Hepatocyte (in vitro differentiated cells): ENCODE results near the gene C1QTNF2. TPM values are rescaled to one million over a fixed set of nuclear protein-coding genes. Genes with fewer than 3 reads are reported as not detected.

Experiments
- DNase-seq: peaks from one replicate; pipeline ENCODE4 v3.0.0-alpha.2; 2016; ENCODE audit warnings: low spot score
- H2AFZ ChIP-seq: fragments of 200-600 bp; sonication (generic); 2 replicates; pipeline ENCODE4 v1.6.0; 2016; ENCODE audit warnings: antibody characterized with exemption, mild to moderate bottlenecking
- H3K27ac ChIP-seq: fragments of 200-600 bp; sonication (generic); 2 replicates; pipeline ENCODE4 v1.5.1; 2016; ENCODE audit warnings: mild to moderate bottlenecking
- H3K27me3 ChIP-seq: fragments of 200-600 bp; sonication (generic); 2 replicates; pipeline ENCODE4 v1.6.1; 2016
- H3K36me3 ChIP-seq: fragments of 200-600 bp; sonication (generic); replicated peaks from 2 replicates; pipeline ENCODE4 v1.5.1; 2016; ENCODE audit warnings: low read depth; ENCODE audit not compliant: insufficient read depth
- H3K4me1 ChIP-seq: fragments of 200-600 bp; sonication (generic); 2 replicates; pipeline ENCODE4 v1.5.1; 2016; ENCODE audit warnings: mild to moderate bottlenecking, moderate library complexity; ENCODE audit not compliant: insufficient read depth
- H3K4me2 ChIP-seq: fragments of 200-600 bp; sonication (generic); 2 replicates; pipeline ENCODE4 v1.6.0; 2016
- H3K4me3 ChIP-seq: fragments of 200-600 bp; sonication (generic); 2 replicates; pipeline ENCODE4 v1.5.1; 2016; ENCODE audit warnings: mild to moderate bottlenecking
- H3K79me2 ChIP-seq: fragments of 200-600 bp; sonication (generic); 2 replicates; pipeline ENCODE4 v1.6.0; 2017; ENCODE audit warnings: mild to moderate bottlenecking
- H3K9me2 ChIP-seq: fragments of 200-600 bp; sonication (generic); replicated peaks from 2 replicates; pipeline ENCODE4 v1.6.0; 2017; ENCODE audit warnings: mild to moderate bottlenecking; ENCODE audit not compliant: insufficient read depth
- H3K9me3 ChIP-seq: fragments of 200-600 bp; sonication (generic); 2 replicates; pipeline ENCODE4 v1.5.1; 2016; ENCODE audit warnings: low read depth, mild to moderate bottlenecking
- H4K20me1 ChIP-seq: fragments of 200-600 bp; sonication (generic); 2 replicates; pipeline ENCODE4 v1.6.0; 2016; ENCODE audit warnings: mild to moderate bottlenecking; ENCODE audit not compliant: insufficient read depth, poor library complexity, severe bottlenecking
- CTCF ChIP-seq: fragments of 200-600 bp; sonication (generic); IDR thresholded peaks from 2 replicates; pipeline ENCODE4 v1.5.1; 2016; ENCODE audit warnings: antibody characterized with exemption, mild to moderate bottlenecking; ENCODE audit not compliant: poor library complexity
- EZH2 ChIP-seq: fragments of 200-600 bp; sonication (generic); IDR thresholded peaks from 2 replicates; pipeline ENCODE4 v1.6.1; 2016; ENCODE audit warnings: antibody characterized with exemption, mild to moderate bottlenecking, borderline replicate concordance
- EZH2phosphoT487 ChIP-seq: fragments of 200-600 bp; sonication (generic); IDR thresholded peaks from one replicate; pipeline ENCODE4 v1.6.1; 2018; ENCODE audit warnings: antibody characterized with exemption, mild to moderate bottlenecking, low read depth, moderate library complexity; ENCODE audit not compliant: unreplicated experiment, severe bottlenecking
- WGBS: methylation state at CpG from one replicate; pipeline ENCODE4 v1.1.6; 2016; ENCODE audit warnings: low lambda C conversion rate; ENCODE audit errors: missing lambda C conversion rate; 5-methylcytosine and 5-hydroxymethylcytosine counted together
- polyA plus RNA-seq: library from polyadenylated mRNA; unstranded; fragments of >200 nt; fragmentation: Nextera tagmentation; extraction: Ambion mirVana; gene quantifications from 2 replicates; pipeline ENCODE4 v1.2.1, GENCODE V29; 2016
- total RNA-seq: library from RNA; depleted of rRNA; stranded (reverse); fragments of >200 nt; gene quantifications from 2 replicates; pipeline ENCODE4 v1.2.3, GENCODE V29; 2014

The C1QTNF2 gene
- total and polyA plus RNA-seq, 2 experiments from 2014 or later: 1.5 to 3.0 TPM

GRCh38 chr5:160315968-160316367 lies 54.5 kb downstream of the C1QTNF2 start:
- Histone ChIP-seq H3K4me2 (no peak overlapping the region), H4K20me1 (no peaks in the 10 kb centered on the region), H3K4me3 (no peak overlapping the region), H3K9me3 (no peaks in the 10 kb centered on the region), H3K27me3 (no peaks in the 10 kb centered on the region), H3K79me2 (peaks cover 12% of the 10 kb centered on the region), H3K27ac (peak overlapping the region; percentile 49), H3K9me2 (no peaks in the 10 kb centered on the region), H3K36me3 (no peaks in the 10 kb centered on the region), H3K4me1 (peaks cover 6% of the 10 kb centered on the region), H2AFZ (no peak overlapping the region)
- TF ChIP-seq EZH2 (no peak), CTCF (no peak), EZH2phosphoT487 (no peak)
- 12% methylated on average over 1 of the region's 1 CpG for WGBS
- DNase-seq: peak; percentile 70

GRCh38 chr5:160312960-160313727 lies 57.3 kb downstream of the C1QTNF2 start:
- H3K4me3 ChIP-seq: peak overlapping the region; percentile 96
- H3K27me3 ChIP-seq: no peaks in the 10 kb centered on the region
- no peak for DNase-seq
- H3K79me2 ChIP-seq: peaks cover 38% of the 10 kb centered on the region
- H3K9me2 ChIP-seq: no peaks in the 10 kb centered on the region
- H3K4me2 ChIP-seq: peak overlapping the region; percentile 98
- no peaks in the 10 kb centered on the region for H3K36me3 ChIP-seq
- WGBS: 25% methylated on average over 8 of the region's 8 CpGs
- peak overlapping the region; percentile 84 for H2AFZ ChIP-seq
- TF ChIP-seq EZH2phosphoT487: no peak
- TF ChIP-seq EZH2: no peak
- no peak for TF ChIP-seq CTCF
- H4K20me1 ChIP-seq: no peaks in the 10 kb centered on the region
- peaks cover 6% of the 10 kb centered on the region for H3K4me1 ChIP-seq
- peak overlapping the region; percentile 88 for H3K27ac ChIP-seq
- H3K9me3 ChIP-seq: no peaks in the 10 kb centered on the region

- DNase-seq: peak; percentile 85
- H2AFZ ChIP-seq: peak within 1 kb of the TSS; percentile 84
- H3K27ac ChIP-seq: peak within 1 kb of the TSS; percentile 88
- no peaks in the 10 kb centered on the region for H3K27me3 ChIP-seq
- H3K79me2 ChIP-seq: peaks cover 43% of the 10 kb centered on the region
- 1% methylated on average over 43 of the region's 84 CpGs for WGBS
- H3K9me3 ChIP-seq: no peaks in the 10 kb centered on the region
- H4K20me1 ChIP-seq: no peaks in the 10 kb centered on the region
- H3K4me2 ChIP-seq: peak within 1 kb of the TSS; percentile 98
- no peak for TF ChIP-seq EZH2phosphoT487
- no peak for TF ChIP-seq EZH2
- TF ChIP-seq CTCF: no peak
- H3K36me3 ChIP-seq: no peaks in the 10 kb centered on the region
- no peaks in the 10 kb centered on the region for H3K9me2 ChIP-seq
- H3K4me1 ChIP-seq: peaks cover 7% of the 10 kb centered on the region
- H3K4me3 ChIP-seq: peak within 1 kb of the TSS; percentile 96
Measured at GRCh38 chr5:160312134-160312959, 58.1 kb downstream of the C1QTNF2 start, which contains the start of gene CCNJL. Gene CCNJL (minus strand): TSS chr5:160312564. CDS start chr5:160311923, 641 bp downstream.
